Large intestine (tissue), 3 donors: ENCODE measurements around the gene SYT7. TPM values are rescaled to one million over a fixed set of nuclear protein-coding genes. Genes with fewer than 3 reads are reported as not detected.

Experiments used
- DNase-seq, 2 donors: peaks; one replicate each; pipeline versions ENCODE4 v3.0.0 to v3.0.0-alpha.2; 2013
- H3K27ac ChIP-seq: one replicate; pipeline ENCODE4 v1.5.1; 2013; ENCODE audit warnings: low read length
- H3K27me3 ChIP-seq: 2 replicates; pipeline ENCODE4 v1.6.1; 2013; ENCODE audit warnings: low read length; ENCODE audit not compliant: control insufficient read depth, insufficient read depth
- H3K36me3 ChIP-seq: 2 replicates; pipeline ENCODE4 v1.6.1; 2013; ENCODE audit warnings: low read length; ENCODE audit not compliant: control insufficient read depth, insufficient read depth
- H3K4me1 ChIP-seq: one replicate; pipeline ENCODE4 v1.6.1; 2013; ENCODE audit warnings: low read length; ENCODE audit not compliant: control insufficient read depth, insufficient read depth
- H3K4me3 ChIP-seq: one replicate; pipeline ENCODE4 v1.5.1; 2013; ENCODE audit warnings: low read length
- H3K9me3 ChIP-seq: one replicate; pipeline ENCODE4 v1.6.1; 2013; ENCODE audit warnings: mild to moderate bottlenecking, low read depth, low read length, moderate library complexity; ENCODE audit not compliant: control insufficient read depth
- WGBS: methylation state at CpG from one replicate; pipeline ENCODE4 v1.1.5; 2013; ENCODE audit warnings: low lambda C conversion rate; ENCODE audit not compliant: insufficient coverage; 5-methylcytosine and 5-hydroxymethylcytosine counted together
- polyA plus RNA-seq: library from polyadenylated mRNA; unstranded; fragments of 120-200 nt; gene quantifications from one replicate; pipeline ENCODE4 v1.2.1, GENCODE V29; 2013

Gene SYT7
- polyA plus RNA-seq, 1 donor = 12.1 TPM

GRCh38 chr11:61516191-61516590 lies 64.7 kb downstream of the SYT7 start:
- no peak overlapping the region for H3K27ac ChIP-seq
- peaks cover 39% of the 10 kb centered on the region for H3K4me1 ChIP-seq
- H3K36me3 ChIP-seq = no peaks in the 10 kb centered on the region
- 40% methylated on average over 1 of the region's 22 CpGs for WGBS
- H3K4me3 ChIP-seq = no peak overlapping the region
- no peaks in the 10 kb centered on the region for H3K9me3 ChIP-seq
- no peaks in the 10 kb centered on the region for H3K27me3 ChIP-seq
- DNase-seq = no peak

- no peak for DNase-seq
- Histone ChIP-seq H3K27me3 (no peaks in the 10 kb centered on the region), H3K27ac (no peak overlapping the region), H3K36me3 (no peaks in the 10 kb centered on the region), H3K4me3 (no peak overlapping the region), H3K4me1 (peaks cover 44% of the 10 kb centered on the region), H3K9me3 (no peaks in the 10 kb centered on the region)
- WGBS = no CpG with 5 or more reads among the region's 10 CpGs
Observed at GRCh38 chr11:61515686-61516085, 65.2 kb downstream of the SYT7 start.

- Histone ChIP-seq H3K27me3 (peaks cover 8% of the 10 kb centered on the region), H3K9me3 (no peaks in the 10 kb centered on the region), H3K4me3 (no peak overlapping the region), H3K27ac (peak overlapping the region; percentile 29), H3K4me1 (peaks cover 55% of the 10 kb centered on the region), H3K36me3 (no peaks in the 10 kb centered on the region)
- no CpG with 5 or more reads among the region's 11 CpGs for WGBS
- no peak for DNase-seq
Observed at GRCh38 chr11:61514050-61514917, 66.6 kb downstream of the SYT7 start.

- H3K27ac ChIP-seq = peak overlapping the region; percentile 48
- H3K27me3 ChIP-seq = peaks cover 12% of the 10 kb centered on the region
- no peaks in the 10 kb centered on the region for H3K9me3 ChIP-seq
- no peak overlapping the region for H3K4me3 ChIP-seq
- peaks cover 56% of the 10 kb centered on the region for H3K4me1 ChIP-seq
- WGBS = no CpG with 5 or more reads among the region's 11 CpGs
- DNase-seq = peak in 1 of 2 donors; percentile 69
- H3K36me3 ChIP-seq = no peaks in the 10 kb centered on the region
Observed at GRCh38 chr11:61513143-61513765, 67.6 kb downstream of the SYT7 start.

GRCh38 chr11:61512435-61512834 lies 68.4 kb downstream of the SYT7 start:
- no peaks in the 10 kb centered on the region for H3K36me3 ChIP-seq
- peaks cover 21% of the 10 kb centered on the region for H3K27me3 ChIP-seq
- peak; percentile 84 to 90 for DNase-seq
- H3K4me1 ChIP-seq = peaks cover 57% of the 10 kb centered on the region
- H3K27ac ChIP-seq = peak overlapping the region; percentile 48
- no peaks in the 10 kb centered on the region for H3K9me3 ChIP-seq
- H3K4me3 ChIP-seq = no peak overlapping the region
- WGBS = no CpG with 5 or more reads among the region's 4 CpGs

GRCh38 chr11:61511383-61511782 lies 69.5 kb downstream of the SYT7 start:
- H3K9me3 ChIP-seq = no peaks in the 10 kb centered on the region
- DNase-seq = no peak
- no peak overlapping the region for H3K4me3 ChIP-seq
- no CpG with 5 or more reads among the region's 3 CpGs for WGBS
- H3K27ac ChIP-seq = no peak overlapping the region
- peaks cover 27% of the 10 kb centered on the region for H3K27me3 ChIP-seq
- H3K36me3 ChIP-seq = no peaks in the 10 kb centered on the region
- peaks cover 50% of the 10 kb centered on the region for H3K4me1 ChIP-seq

DNA sequence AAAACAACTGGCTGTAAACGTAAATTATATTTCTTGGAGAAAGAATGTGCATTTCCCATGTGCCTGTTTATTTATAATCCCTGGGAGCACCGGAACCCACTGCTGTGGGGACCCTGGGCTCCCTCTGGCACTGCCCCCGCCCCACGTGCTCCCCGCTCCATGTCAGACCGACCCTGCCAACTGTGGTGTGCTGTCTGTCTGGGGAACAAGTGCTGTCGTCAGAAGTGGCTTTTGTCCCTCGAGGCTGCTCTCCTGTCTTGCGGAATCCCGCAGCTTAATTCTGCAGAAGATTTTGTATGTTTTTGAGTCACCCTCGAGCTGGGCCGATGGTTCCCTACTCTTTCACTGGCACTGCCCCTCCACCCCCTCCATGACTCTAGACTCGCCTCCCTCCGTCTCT lies 69.9 kb downstream of the SYT7 start:
- Histone ChIP-seq H3K36me3 (no peaks in the 10 kb centered on the region), H3K27ac (no peak overlapping the region), H3K4me3 (no peak overlapping the region), H3K4me1 (peaks cover 48% of the 10 kb centered on the region), H3K27me3 (peaks cover 30% of the 10 kb centered on the region), H3K9me3 (no peaks in the 10 kb centered on the region)
- DNase-seq = no peak
- WGBS = 88% methylated on average over 4 of the region's 14 CpGs

- Histone ChIP-seq H3K4me1 (peaks cover 48% of the 10 kb centered on the region), H3K27me3 (peaks cover 30% of the 10 kb centered on the region), H3K4me3 (no peak overlapping the region), H3K36me3 (no peaks in the 10 kb centered on the region), H3K9me3 (no peaks in the 10 kb centered on the region), H3K27ac (peak overlapping the region; percentile 21)
- WGBS = no CpG with 5 or more reads among the region's 16 CpGs
- DNase-seq = no peak
Observed at GRCh38 chr11:61510166-61510919, 70.5 kb downstream of the SYT7 start.

DNA sequence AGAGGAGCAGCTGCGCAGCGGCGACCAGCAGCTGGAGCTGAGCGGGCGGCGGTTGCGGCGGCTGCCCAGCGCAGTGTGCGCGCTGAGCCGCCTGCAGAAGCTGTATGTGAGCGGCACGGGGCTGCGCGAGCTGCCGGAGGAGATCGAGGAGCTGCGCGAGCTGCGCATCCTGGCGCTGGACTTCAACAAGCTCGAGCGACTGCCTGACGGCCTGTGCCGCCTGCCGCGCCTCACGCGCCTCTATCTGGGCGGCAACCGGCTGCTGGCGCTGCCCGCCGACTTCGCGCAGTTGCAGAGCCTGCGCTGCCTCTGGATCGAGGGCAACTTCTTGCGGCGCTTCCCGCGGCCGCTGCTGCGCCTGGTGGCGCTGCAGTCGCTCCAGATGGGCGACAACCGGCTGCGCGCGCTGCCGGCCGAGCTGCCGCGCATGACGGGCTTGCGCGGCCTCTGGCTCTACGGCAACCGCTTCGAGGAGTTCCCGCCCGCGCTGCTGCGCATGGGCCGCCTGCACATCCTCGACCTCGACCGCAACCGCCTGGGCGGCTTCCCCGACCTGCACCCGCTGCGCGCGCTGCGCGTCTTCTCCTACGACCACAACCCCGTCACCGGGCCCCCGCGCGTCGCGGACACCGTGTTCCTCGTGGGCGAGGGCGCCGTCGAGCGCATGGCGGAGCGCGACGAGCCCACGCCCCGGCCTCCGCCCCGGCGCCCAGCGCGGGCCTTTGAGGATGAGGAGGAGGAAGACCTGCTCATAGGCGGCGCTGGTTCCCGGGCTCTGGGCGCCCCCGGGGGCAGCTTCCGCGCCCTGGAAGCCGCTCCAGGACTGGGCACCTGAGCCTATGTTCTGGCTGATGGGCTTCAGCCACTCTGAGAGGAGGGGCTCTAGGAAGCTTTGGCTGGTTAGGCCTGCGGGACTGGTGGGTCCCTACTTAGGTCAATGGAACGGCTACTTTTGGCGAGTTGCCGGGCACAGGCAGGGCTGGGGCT lies 71.5 kb downstream of the SYT7 start:
- H3K27ac ChIP-seq = peak overlapping the region; percentile 21
- H3K27me3 ChIP-seq = peaks cover 30% of the 10 kb centered on the region
- H3K36me3 ChIP-seq = no peaks in the 10 kb centered on the region
- DNase-seq = peak; percentile 89 to 90
- WGBS = no CpG with 5 or more reads among the region's 117 CpGs
- H3K4me3 ChIP-seq = peak overlapping the region; percentile 16
- H3K4me1 ChIP-seq = peaks cover 48% of the 10 kb centered on the region
- H3K9me3 ChIP-seq = no peaks in the 10 kb centered on the region
